Erythroblast (primary cell): ENCODE measurements around the gene SLC26A1.

Experiments used
- GATA1 ChIP-seq: IDR thresholded peaks from 2 replicates; pipeline ENCODE4 v1.6.1; 2011; ENCODE audit warnings: low read depth, mild to moderate bottlenecking, control low read depth, low read length, moderate library complexity
- POLR2A ChIP-seq: IDR thresholded peaks from 2 replicates; pipeline ENCODE4 v1.6.1; 2011; ENCODE audit warnings: mild to moderate bottlenecking, low read length

GRCh38 chr4:957581-958313 lies 35.5 kb downstream of the SLC26A1 start:
- TF ChIP-seq POLR2A (no peak), GATA1 (no peak)
